Pancreas (tissue), 10 donors: Measurements from ENCODE around the gene EIF3L. TPM values are rescaled to one million over a fixed set of nuclear protein-coding genes. Genes with fewer than 3 reads are reported as not detected.

ENCODE experiments used
- ATAC-seq, 4 donors: fragments of 200-7000 bp; cut with Tn5 transposase; one replicate each; pipeline versions ENCODE4 v1.8.0 to v1.9.1; 2020; ENCODE audit warnings: mild to moderate bottlenecking in 4 of 4, moderate library complexity in 4 of 4
- DNase-seq, 6 donors: peaks; one replicate each; pipeline ENCODE4 v3.0.0-alpha.2; 2020
- FAIRE-seq: peaks from 2 replicates; lab custom pipeline; 2012; peaks lifted over from hg19 to GRCh38; lab: Jason Lieb, UNC
- H3K27ac ChIP-seq, 4 donors: fragments of 200-600 bp; sonication (generic); 1 replicate in 3 of 4; 2 replicates in 1 of 4; pipeline versions ENCODE4 v1.5.0 to v1.8.0; 2020
- H3K27me3 ChIP-seq, 4 donors: fragments of 200-600 bp; one replicate each; pipeline ENCODE4 v1.8.0; 2021
- H3K36me3 ChIP-seq, 3 donors: fragments of 200-600 bp; sonication (generic) in 1 of 3; one replicate each; pipeline versions ENCODE4 v1.5.0 to v1.8.0; 2020 to 2021
- H3K4me1 ChIP-seq, 3 donors: fragments of 200-600 bp; one replicate each; pipeline ENCODE4 v1.8.0; 2021
- H3K4me3 ChIP-seq, 4 donors: fragments of 200-600 bp; sonication (generic) in 2 of 4; one replicate each; pipeline versions ENCODE4 v1.5.0 to v1.8.0; 2020 to 2021
- H3K9me3 ChIP-seq, 4 donors: fragments of 200-600 bp; one replicate each; pipeline ENCODE4 v1.8.0; 2021
- WGBS, 2 donors: extraction: QIAGEN DNeasy Blood & Tissue Kit; methylation state at CpG; one replicate each; pipeline ENCODE4 v1.1.7; 2013; 5-methylcytosine and 5-hydroxymethylcytosine counted together
- intact Hi-C, 3 donors: fragments of 100-400 bp; cut with DNase I; formaldehyde crosslinking; loops; one replicate each; pipeline versions ENCODE4 v1.11.1 to v1.14.2; 2022
- polyA plus RNA-seq, 2 donors: library from polyadenylated mRNA; stranded (reverse); fragments of 200-250 nt; gene quantifications; one replicate each; pipeline ENCODE4 v1.2.3, GENCODE V29; 2013
- total RNA-seq, 6 donors: library from RNA; stranded (reverse); fragmentation: NEBNext Ultra II Directional in 4 of 6; extraction: Animal tissue kit (Norgen Biotek cat#: 25700) in 4 of 6; gene quantifications; one replicate each; pipeline versions ENCODE4 v1.2.1 to v1.2.4, GENCODE V29; 2021 to 2023
- TF ChIP-seq, protein P1 (sequence below), 4 donors: fragments of 200-600 bp; sonication (generic) in 3 of 4; IDR thresholded peaks; one replicate each; pipeline versions ENCODE4 v1.5.0 to v1.8.0; 2021; ENCODE audit warnings: antibody characterized with exemption in 4 of 4
- donor health status: healthy with polysubstance abuse.
- donor health status: DM: no; HTN: no; CAD: no; lungs with moderate emphysema.
- donor health status: DM: no; HTN: no; CAD: no.
- donor health status: control.
- donor health status: control.
- donor health status: Bipolar disorder and iron deficiency.
- donor health status: DM: yes; HTN: yes; CAD: no.
- donor health status: DM: no; HTN: no; CAD: no.
- donor health status: DM: no; HTN: no; CAD: no.
- donor health status: DM: yes; HTN: yes; CAD: no.

Gene EIF3L
- total and polyA plus RNA-seq, 8 donors = 162 to 412 (median 338) TPM

- TF ChIP-seq, protein P1, sequence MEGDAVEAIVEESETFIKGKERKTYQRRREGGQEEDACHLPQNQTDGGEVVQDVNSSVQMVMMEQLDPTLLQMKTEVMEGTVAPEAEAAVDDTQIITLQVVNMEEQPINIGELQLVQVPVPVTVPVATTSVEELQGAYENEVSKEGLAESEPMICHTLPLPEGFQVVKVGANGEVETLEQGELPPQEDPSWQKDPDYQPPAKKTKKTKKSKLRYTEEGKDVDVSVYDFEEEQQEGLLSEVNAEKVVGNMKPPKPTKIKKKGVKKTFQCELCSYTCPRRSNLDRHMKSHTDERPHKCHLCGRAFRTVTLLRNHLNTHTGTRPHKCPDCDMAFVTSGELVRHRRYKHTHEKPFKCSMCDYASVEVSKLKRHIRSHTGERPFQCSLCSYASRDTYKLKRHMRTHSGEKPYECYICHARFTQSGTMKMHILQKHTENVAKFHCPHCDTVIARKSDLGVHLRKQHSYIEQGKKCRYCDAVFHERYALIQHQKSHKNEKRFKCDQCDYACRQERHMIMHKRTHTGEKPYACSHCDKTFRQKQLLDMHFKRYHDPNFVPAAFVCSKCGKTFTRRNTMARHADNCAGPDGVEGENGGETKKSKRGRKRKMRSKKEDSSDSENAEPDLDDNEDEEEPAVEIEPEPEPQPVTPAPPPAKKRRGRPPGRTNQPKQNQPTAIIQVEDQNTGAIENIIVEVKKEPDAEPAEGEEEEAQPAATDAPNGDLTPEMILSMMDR (IDR thresholded peaks at IDR 0.05) = no peak
- Histone ChIP-seq H3K4me1 (peaks cover 10 to 51% (median 40%) of the 10 kb centered on the region in 3 donors), H3K36me3 (peaks cover 0 to 35% (median 32%) of the 10 kb centered on the region in 3 donors), H3K9me3 (no peaks in the 10 kb centered on the region), H3K4me3 (no peak overlapping the region), H3K27ac (peak overlapping the region in 2 of 4 donors; percentile 69 to 77), H3K27me3 (no peaks in the 10 kb centered on the region)
- intact Hi-C loops = loop anchor here in 2 of 3 donors (5.0 kb wide), 1 partner anchor 45 kb away; no protein-coding TSS in a partner anchor
- DNase-seq (no peak), ATAC-seq (peak; percentile 34 to 43 (median 38)), FAIRE-seq (no peak)
- WGBS, 2 donors = 38 to 41% methylated on average over 7 of the region's 7 CpGs
These were observed 13.5 kb downstream of the EIF3L start for GRCh38 chr22:37862570-37863325.

- TF ChIP-seq, protein P1 (IDR thresholded peaks at IDR 0.05) = no peak
- no peak for DNase-seq
- Histone ChIP-seq H3K4me3 (no peak overlapping the region), H3K4me1 (peaks cover 10 to 39% (median 25%) of the 10 kb centered on the region in 3 donors), H3K27ac (no peak overlapping the region), H3K9me3 (no peaks in the 10 kb centered on the region), H3K36me3 (peaks cover 0 to 40% (median 22%) of the 10 kb centered on the region in 3 donors), H3K27me3 (no peaks in the 10 kb centered on the region)
- no peak for ATAC-seq
- 72 to 75% methylated on average over 6 of the region's 6 CpGs for WGBS, 2 donors
- intact Hi-C loops = no loop called here
- FAIRE-seq = no peak
These were observed 16.3 kb downstream of the EIF3L start for GRCh38 chr22:37865510-37865909.

- FAIRE-seq (no peak), DNase-seq (no peak), ATAC-seq (peak in 2 of 4 donors; percentile 59 to 60)
- intact Hi-C loops = no loop called here
- no peaks in the 10 kb centered on the region for H3K27me3 ChIP-seq
- H3K27ac ChIP-seq = no peak overlapping the region
- H3K4me1 ChIP-seq = no peaks in the 10 kb centered on the region
- WGBS, 2 donors = 57 to 66% methylated on average over 7 of the region's 7 CpGs
- TF ChIP-seq, protein P1 (IDR thresholded peaks at IDR 0.05) = no peak
- H3K36me3 ChIP-seq = peaks cover 3 to 80% (median 28%) of the 10 kb centered on the region in 3 donors
- no peaks in the 10 kb centered on the region for H3K9me3 ChIP-seq
- H3K4me3 ChIP-seq = no peak overlapping the region
These were observed 21.1 kb downstream of the EIF3L start for GRCh38 chr22:37870273-37870672.

GRCh38 chr22:37880668-37881440 is 31.6 kb downstream of the EIF3L start:
- no peaks in the 10 kb centered on the region for H3K9me3 ChIP-seq
- H3K27me3 ChIP-seq = no peaks in the 10 kb centered on the region
- no peak overlapping the region for H3K4me3 ChIP-seq
- TF ChIP-seq, protein P1 (IDR thresholded peaks at IDR 0.05) = no peak
- no peak overlapping the region for H3K27ac ChIP-seq
- FAIRE-seq (no peak), ATAC-seq (no peak), DNase-seq (no peak)
- WGBS, 2 donors = 67 to 75% methylated on average over 6 of the region's 6 CpGs
- intact Hi-C loops = loop anchor here in 1 of 3 donors (10.0 kb wide), 1 partner anchor 64 kb away; no protein-coding TSS in a partner anchor
- no peaks in the 10 kb centered on the region for H3K4me1 ChIP-seq
- peaks cover 0 to 59% (median 44%) of the 10 kb centered on the region in 3 donors for H3K36me3 ChIP-seq
